ENCODE measurements around the gene BCAS3.

DNA sequence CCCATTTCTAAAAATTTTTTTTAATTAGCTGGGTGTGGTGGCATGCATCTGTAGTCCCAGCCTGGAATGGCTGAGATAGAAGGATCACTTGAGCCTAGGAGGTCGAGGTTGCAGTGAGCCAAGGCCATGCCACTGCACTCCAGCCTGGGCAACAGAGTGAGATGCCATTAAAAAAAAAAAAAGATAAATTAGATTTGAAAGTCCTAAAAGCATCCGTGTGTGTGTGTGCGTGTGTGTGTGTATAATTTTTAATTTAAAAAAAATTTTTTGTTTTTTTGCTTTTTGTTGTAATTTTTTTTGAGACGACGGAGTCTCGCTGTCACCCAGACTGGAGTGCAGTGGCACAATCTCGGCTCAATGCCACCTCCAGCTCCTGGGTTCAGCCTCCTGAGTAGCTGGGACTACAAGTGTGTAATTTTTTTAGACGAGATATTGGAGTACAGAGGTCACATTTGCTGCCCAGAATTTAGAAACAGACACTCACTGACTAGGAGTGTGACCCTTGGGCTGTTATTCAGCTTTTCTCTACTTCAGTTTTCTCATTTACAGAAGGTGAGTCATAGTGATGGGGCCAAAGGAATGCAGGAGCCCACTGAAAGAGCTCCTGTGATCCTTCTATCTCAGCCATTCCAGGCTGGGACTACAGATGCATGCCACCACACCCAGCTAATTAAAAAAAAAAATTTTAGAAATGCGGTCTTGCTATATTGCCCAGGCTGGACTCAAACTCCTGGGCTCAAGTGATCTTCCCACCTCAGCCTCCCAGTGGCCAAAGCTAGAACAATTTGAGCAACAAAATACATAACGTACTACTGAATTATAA, 749.0 kb downstream of the BCAS3 start:
- TF ChIP-seq CTCF (IDR thresholded peaks at IDR 0.05 in 4 of 5, conservative IDR thresholded peaks at IDR 0.05 in 1 of 5) (no peak), POLR2A (IDR thresholded peaks at IDR 0.05) (no peak)
